ENCODE data around the gene ATG7. TPM values are rescaled to one million over a fixed set of nuclear protein-coding genes. Genes with fewer than 3 reads are reported as not detected.

ATG7 gene
- total RNA-seq, 2 experiments from 2014 or later: 31.0 to 33.1 TPM

GRCh38 chr3:11317300-11317699, 45.1 kb downstream of the ATG7 start:
- H3K4me3 Mint-ChIP-seq: no peak overlapping the region
- no peaks in the 10 kb centered on the region for H3K9me3 Mint-ChIP-seq
- no peak overlapping the region for H3K27ac Mint-ChIP-seq
- intact Hi-C loops (cut with micrococcal nuclease): no loop called here
- no peak for TF ChIP-seq CTCF (IDR thresholded peaks at IDR 0.05)
- ATAC-seq (no peak), DNase-seq (no peak)
- ChIA-PET POLR2A (no interaction called here), CTCF (interaction anchor here (1.1 kb wide), 1 partner anchor 13 kb away, joined by 3 read pairs; no protein-coding TSS in a partner anchor)
- H3K36me3 Mint-ChIP-seq (ENCODE audit: low read depth): peaks cover 54% of the 10 kb centered on the region
- H3K27me3 Mint-ChIP-seq: no peaks in the 10 kb centered on the region
- no peaks in the 10 kb centered on the region for H3K4me1 Mint-ChIP-seq (ENCODE audit: low read depth)

GRCh38 chr3:11322931-11323330, 50.7 kb downstream of the ATG7 start:
- no peak for ATAC-seq
- intact Hi-C loops (cut with micrococcal nuclease): no loop called here
- no peak for TF ChIP-seq CTCF (IDR thresholded peaks at IDR 0.05)

GRCh38 chr3:11323813-11324212, 51.6 kb downstream of the ATG7 start:
- no peaks in the 10 kb centered on the region for H3K27me3 Mint-ChIP-seq
- ATAC-seq (no peak), DNase-seq (no peak)
- CTCF ChIA-PET: interaction anchor here (1.2 kb wide), 1 partner anchor 11 kb away, joined by 3 read pairs; no protein-coding TSS in a partner anchor
- no peak for TF ChIP-seq CTCF (IDR thresholded peaks at IDR 0.05)
- H3K4me1 Mint-ChIP-seq (ENCODE audit: low read depth): peaks cover 4% of the 10 kb centered on the region
- no peak overlapping the region for H3K27ac Mint-ChIP-seq
- H3K4me3 Mint-ChIP-seq: no peak overlapping the region
- peaks cover 25% of the 10 kb centered on the region for H3K36me3 Mint-ChIP-seq (ENCODE audit: low read depth)
- POLR2A ChIA-PET: no interaction called here
- H3K9me3 Mint-ChIP-seq: no peaks in the 10 kb centered on the region
- intact Hi-C loops (cut with micrococcal nuclease): no loop called here

More at GRCh38 chr3:11322931-11323330, 50.7 kb downstream of the ATG7 start:
- Mint-ChIP-seq H3K4me1 (ENCODE audit: low read depth) (peaks cover 4% of the 10 kb centered on the region), H3K4me3 (no peak overlapping the region), H3K36me3 (ENCODE audit: low read depth) (peaks cover 33% of the 10 kb centered on the region), H3K9me3 (no peaks in the 10 kb centered on the region), H3K27ac (no peak overlapping the region), H3K27me3 (no peaks in the 10 kb centered on the region)
- DNase-seq: no peak
- CTCF ChIA-PET: interaction anchor here (0.7 to 1.2 kb wide), 2 partner anchors 8 to 12 kb away, joined by 3 read pairs; no protein-coding TSS in a partner anchor
- POLR2A ChIA-PET: interaction anchor here (0.6 kb wide), 1 partner anchor 791 kb away, joined by 3 read pairs; no protein-coding TSS in a partner anchor

GRCh38 chr3:11327619-11328018, 55.4 kb downstream of the ATG7 start:
- H3K36me3 Mint-ChIP-seq (ENCODE audit: low read depth): peaks cover 10% of the 10 kb centered on the region
- ATAC-seq (no peak), DNase-seq (no peak)
- no peaks in the 10 kb centered on the region for H3K27me3 Mint-ChIP-seq
- H3K4me3 Mint-ChIP-seq: no peak overlapping the region
- intact Hi-C loops (cut with micrococcal nuclease): no loop called here
- no peak overlapping the region for H3K27ac Mint-ChIP-seq
- no peaks in the 10 kb centered on the region for H3K9me3 Mint-ChIP-seq
- peaks cover 11% of the 10 kb centered on the region for H3K4me1 Mint-ChIP-seq (ENCODE audit: low read depth)
- ChIA-PET POLR2A (no interaction called here), CTCF (interaction anchor here (1.0 to 1.4 kb wide), 3 partner anchors 9 to 91 kb away, joined by 3 to 4 read pairs (median 4); no protein-coding TSS in a partner anchor)
- no peak for TF ChIP-seq CTCF (IDR thresholded peaks at IDR 0.05)

GRCh38 chr3:11328196-11328945, 56.2 kb downstream of the ATG7 start:
- no peak for DNase-seq
- H3K36me3 Mint-ChIP-seq (ENCODE audit: low read depth): peaks cover 10% of the 10 kb centered on the region
- CTCF ChIA-PET: interaction anchor here (1.0 to 1.4 kb wide), 3 partner anchors 8 to 92 kb away, joined by 3 to 4 read pairs (median 4); no protein-coding TSS in a partner anchor

More at GRCh38 chr3:11328196-11328945, 56.2 kb downstream of the ATG7 start:
- POLR2A ChIA-PET: no interaction called here
- intact Hi-C loops (cut with micrococcal nuclease): no loop called here
- peaks cover 11% of the 10 kb centered on the region for H3K4me1 Mint-ChIP-seq (ENCODE audit: low read depth)
- H3K27ac Mint-ChIP-seq: no peak overlapping the region
- TF ChIP-seq CTCF (IDR thresholded peaks at IDR 0.05): no peak
- no peaks in the 10 kb centered on the region for H3K9me3 Mint-ChIP-seq
- H3K27me3 Mint-ChIP-seq: no peaks in the 10 kb centered on the region
- no peak overlapping the region for H3K4me3 Mint-ChIP-seq
- no peak for ATAC-seq
